Neural crest cell (in vitro differentiated cells): Measurements from ENCODE around the gene CDK2. TPM values are rescaled to one million over a fixed set of nuclear protein-coding genes. Genes with fewer than 3 reads are reported as not detected.
"Not testable (repeated sequence)": the region's sequence is repeated elsewhere in the genome, so short reads cannot be mapped to it uniquely, and the experiment has no call there.

Experiments used
- DNase-seq: peaks from one replicate; pipeline ENCODE4 v3.0.0; 2021; ENCODE audit warnings: low read depth, mixed read lengths, low spot score
- H3K27ac Mint-ChIP-seq: one replicate; pipeline ENCODE4 v1.8.0; 2021; ENCODE audit warnings: mild to moderate bottlenecking, mixed read lengths; ENCODE audit not compliant: unreplicated experiment
- H3K27me3 Mint-ChIP-seq: 2 replicates; pipeline ENCODE4 v1.8.0; 2021; ENCODE audit warnings: low read depth, mild to moderate bottlenecking, mixed read lengths
- H3K36me3 Mint-ChIP-seq: 2 replicates; pipeline ENCODE4 v1.8.0; 2021; ENCODE audit warnings: low read depth, mild to moderate bottlenecking, mixed read lengths
- H3K4me1 Mint-ChIP-seq: 2 replicates; pipeline ENCODE4 v1.8.0; 2021; ENCODE audit warnings: mixed read lengths
- H3K4me3 Mint-ChIP-seq: one replicate; pipeline ENCODE4 v1.8.0; 2021; ENCODE audit warnings: mild to moderate bottlenecking, mixed read lengths
- H3K9me3 Mint-ChIP-seq: 2 replicates; pipeline ENCODE4 v1.8.0; 2021; ENCODE audit warnings: mixed read lengths
- CTCF ChIP-seq: fragments of 200-600 bp; sonication (generic); conservative IDR thresholded peaks from 2 replicates; pipeline ENCODE4 v1.5.0; 2021; ENCODE audit warnings: antibody characterized with exemption, mild to moderate bottlenecking
- total RNA-seq: library from RNA; stranded (reverse); gene quantifications from 2 replicates; pipeline ENCODE4 v1.2.1, GENCODE V29; 2021

Gene CDK2
- total RNA-seq, 1 donor from 2014 or later, result 125 TPM

GRCh38 chr12:55973599-55974307 is 7.1 kb downstream of the CDK2 start, which contains the start of gene RAB5B:
TSS of gene RAB5B (plus strand) at chr12:55974078. CDS start at chr12:55986961, 12,883 bp downstream.
- peak; percentile 87 for DNase-seq
- Mint-ChIP-seq H3K4me1 (peaks cover 29% of the 10 kb centered on the region), H3K36me3 (peaks cover 12% of the 10 kb centered on the region), H3K9me3 (no peaks in the 10 kb centered on the region), H3K27me3 (no peaks in the 10 kb centered on the region), H3K4me3 (no peak within 1 kb of the TSS), H3K27ac (no peak within 1 kb of the TSS)
- no peak for TF ChIP-seq CTCF

- Mint-ChIP-seq H3K27me3 (no peaks in the 10 kb centered on the region), H3K36me3 (peaks cover 15% of the 10 kb centered on the region), H3K9me3 (no peaks in the 10 kb centered on the region), H3K27ac (no peak overlapping the region), H3K4me1 (peaks cover 32% of the 10 kb centered on the region), H3K4me3 (no peak overlapping the region)
- no peak for TF ChIP-seq CTCF
- no peak for DNase-seq
These were observed 7.7 kb downstream of the CDK2 start for GRCh38 chr12:55974308-55974730.

- H3K27ac Mint-ChIP-seq, result no peak overlapping the region
- peaks cover 11% of the 10 kb centered on the region for H3K36me3 Mint-ChIP-seq
- no peaks in the 10 kb centered on the region for H3K27me3 Mint-ChIP-seq
- H3K4me3 Mint-ChIP-seq, result peak overlapping the region; percentile 27
- peaks cover 14% of the 10 kb centered on the region for H3K4me1 Mint-ChIP-seq
- no peaks in the 10 kb centered on the region for H3K9me3 Mint-ChIP-seq
- no peak for DNase-seq
- no peak for TF ChIP-seq CTCF
These were observed 11.8 kb downstream of the CDK2 start for GRCh38 chr12:55978393-55978792.

GRCh38 chr12:55979069-55979468 is 12.4 kb downstream of the CDK2 start:
- Mint-ChIP-seq H3K9me3 (no peaks in the 10 kb centered on the region), H3K4me1 (peaks cover 14% of the 10 kb centered on the region), H3K4me3 (peak overlapping the region; percentile 24), H3K27me3 (no peaks in the 10 kb centered on the region), H3K36me3 (peaks cover 11% of the 10 kb centered on the region), H3K27ac (no peak overlapping the region)
- DNase-seq, result no peak
- no peak for TF ChIP-seq CTCF

- H3K36me3 Mint-ChIP-seq, H3K4me3 Mint-ChIP-seq, H3K4me1 Mint-ChIP-seq, H3K27ac Mint-ChIP-seq, H3K9me3 Mint-ChIP-seq, H3K27me3 Mint-ChIP-seq, DNase-seq: not testable (repeated sequence)
These were observed 15.3 kb downstream of the CDK2 start for GRCh38 chr12:55981882-55982281.

GRCh38 chr12:55982319-55982936 is 15.8 kb downstream of the CDK2 start:
- Mint-ChIP-seq H3K27me3 (no peaks in the 10 kb centered on the region), H3K4me1 (peaks cover 6% of the 10 kb centered on the region), H3K9me3 (no peaks in the 10 kb centered on the region), H3K36me3 (peaks cover 8% of the 10 kb centered on the region), H3K4me3 (no peak overlapping the region), H3K27ac (peak overlapping the region; percentile 71)
- TF ChIP-seq CTCF, result no peak
- DNase-seq, result no peak
